ENCODE results near the gene SUPT20H.

Gene SUPT20H

GRCh38 chr13:37058910-37059847 is at the start of gene SUPT20H:
Gene SUPT20H (minus strand): TSS chr13:37059688. CDS start chr13:37051490, 8,198 bp downstream.
- DNase-seq (ENCODE audit: low spot score), result peak; percentile 64

- peak; percentile 7 for DNase-seq (ENCODE audit: low spot score)
Observed at GRCh38 chr13:37109051-37109678, 49.7 kb upstream of the SUPT20H start.

- no peak for DNase-seq (ENCODE audit: low spot score)
Observed at GRCh38 chr13:37107868-37108267, 48.4 kb upstream of the SUPT20H start.

- DNase-seq (ENCODE audit: low spot score), result no peak
Observed at GRCh38 chr13:37107456-37107855, 48.0 kb upstream of the SUPT20H start.

- DNase-seq (ENCODE audit: low spot score), result no peak
Observed at GRCh38 chr13:37106642-37107041, 47.2 kb upstream of the SUPT20H start.

GRCh38 chr13:37105251-37105714 is 45.8 kb upstream of the SUPT20H start, which contains the start of gene CSNK1A1L:
Gene CSNK1A1L (minus strand): TSS chr13:37105664. CDS start chr13:37105256, 408 bp downstream.
- DNase-seq (ENCODE audit: low spot score), result no peak

- no peak for DNase-seq (ENCODE audit: low spot score)
Observed at GRCh38 chr13:37102896-37103295, 43.4 kb upstream of the SUPT20H start.

GRCh38 chr13:37101201-37101600 is 41.7 kb upstream of the SUPT20H start:
- DNase-seq (ENCODE audit: low spot score), result no peak

GRCh38 chr13:37100731-37101130 is 41.2 kb upstream of the SUPT20H start:
- DNase-seq (ENCODE audit: low spot score), result no peak

- DNase-seq (ENCODE audit: low spot score), result no peak
Observed at GRCh38 chr13:37097076-37097475, 37.6 kb upstream of the SUPT20H start.

- DNase-seq (ENCODE audit: low spot score), result no peak
Observed at GRCh38 chr13:37094840-37095239, 35.4 kb upstream of the SUPT20H start.

GRCh38 chr13:37094099-37094498 is 34.6 kb upstream of the SUPT20H start:
- no peak for DNase-seq (ENCODE audit: low spot score)

- no peak for DNase-seq (ENCODE audit: low spot score)
Observed at GRCh38 chr13:37091835-37092234, 32.3 kb upstream of the SUPT20H start.

- DNase-seq (ENCODE audit: low spot score), result no peak
Observed at GRCh38 chr13:37090912-37091311, 31.4 kb upstream of the SUPT20H start.

GRCh38 chr13:37089495-37089894 is 30.0 kb upstream of the SUPT20H start:
- DNase-seq (ENCODE audit: low spot score), result no peak

GRCh38 chr13:37087486-37087885 is 28.0 kb upstream of the SUPT20H start:
- DNase-seq (ENCODE audit: low spot score), result no peak

GRCh38 chr13:37085606-37086005 is 26.1 kb upstream of the SUPT20H start:
- DNase-seq (ENCODE audit: low spot score), result no peak

- DNase-seq (ENCODE audit: low spot score), result no peak
Observed at GRCh38 chr13:37076818-37077217, 17.3 kb upstream of the SUPT20H start.

GRCh38 chr13:37075164-37075563 is 15.7 kb upstream of the SUPT20H start:
- DNase-seq (ENCODE audit: low spot score), result no peak

- DNase-seq (ENCODE audit: low spot score), result no peak
Observed at GRCh38 chr13:37074703-37075102, 15.2 kb upstream of the SUPT20H start.

- no peak for DNase-seq (ENCODE audit: low spot score)
Observed at GRCh38 chr13:37072024-37072423, 12.5 kb upstream of the SUPT20H start.

- no peak for DNase-seq (ENCODE audit: low spot score)
Observed at GRCh38 chr13:37070956-37071355, 11.5 kb upstream of the SUPT20H start.

- no peak for DNase-seq (ENCODE audit: low spot score)
Observed at GRCh38 chr13:37070145-37070695, 10.7 kb upstream of the SUPT20H start.
